HCT116 (cell line): Measurements from ENCODE around the gene GP2. TPM values are rescaled to one million over a fixed set of nuclear protein-coding genes. Genes with fewer than 3 reads are reported as not detected.

ENCODE experiments used
- ATAC-seq: fragments of 200-7000 bp; cut with Tn5 transposase; 2 replicates; pipeline ENCODE4 v1.9.1; 2020; ENCODE audit warnings: mild to moderate bottlenecking, moderate library complexity
- BruUV-seq: library from RNA; stranded (reverse); fragments of 400-500 nt; replicated peaks from 2 replicates; lab custom pipeline; 2021; lab: Mats Ljungman, UMichigan
- CTCF ChIA-PET: fragments of 300-600 bp; sonication (Branson Sonifier 250); formaldehyde crosslinking; loops from one replicate; lab custom pipeline; 2021; ENCODE audit warnings: antibody characterized with exemption; lab: Charles Lee
- POLR2A ChIA-PET: fragments of 300-600, 350-600 bp; sonication (Branson Sonifier 250); formaldehyde crosslinking; loops from one replicate; lab custom pipeline; 2021; ENCODE audit warnings: antibody characterized with exemption; lab: Charles Lee
- RAD21 ChIA-PET, 2 experiments: fragments of 300-600 bp; sonication (Branson Sonifier 250); formaldehyde crosslinking; loops; one replicate each; lab custom pipeline; 2023; ENCODE audit warnings: low total read pairs in 2 of 2; ENCODE audit not compliant: uncharacterized antibody in 2 of 2, unreplicated experiment in 2 of 2, low non-redundant PET in 1 of 2; lab: Charles Lee
- DNase-seq: peaks from one replicate; pipeline ENCODE4 v3.0.0-alpha.2; 2010; ENCODE audit warnings: low read depth, low spot score
- H2AFZ ChIP-seq: fragments of 200-600 bp; shearing (Covaris generic), sonication (generic); 2 replicates; pipeline ENCODE4 v1.6.1; 2017; ENCODE audit warnings: low read depth, mixed run types, mixed read lengths, antibody characterized with exemption, low read length; ENCODE audit not compliant: poor library complexity, severe bottlenecking
- H3K27ac ChIP-seq: 2 replicates; pipeline ENCODE4 v1.5.1; 2012; ENCODE audit warnings: low read depth, low read length
- H3K27me3 ChIP-seq: fragments of 200-600 bp; sonication (generic); 2 replicates; pipeline ENCODE4 v1.6.1; 2016; ENCODE audit warnings: mixed run types, low read length, mixed read lengths; ENCODE audit not compliant: insufficient read depth
- H3K36me3 ChIP-seq, 2 experiments: fragments of 200-500 bp in 1 of 2; fragments of 200-600 bp in 1 of 2; sonication (Bioruptor generic) in 1 of 2; sonication (generic) in 1 of 2; 2 replicates each; pipeline versions ENCODE4 v1.5.1 to v1.6.1; 2014 to 2016; ENCODE audit warnings: low read length in 2 of 2, inconsistent platforms in 1 of 2, mixed read lengths in 1 of 2, mixed run types in 1 of 2; ENCODE audit not compliant: insufficient read depth in 2 of 2, control insufficient read depth in 1 of 2
- H3K4me1 ChIP-seq, 2 experiments: fragments of 200-600 bp in 1 of 2; sonication (generic) in 1 of 2; 2 replicates each; pipeline versions ENCODE4 v1.5.1 to v1.6.1; 2012 to 2017; ENCODE audit warnings: low read length in 2 of 2, inconsistent platforms in 1 of 2, mild to moderate bottlenecking in 1 of 2, mixed read lengths in 1 of 2, mixed run types in 1 of 2, moderate library complexity in 1 of 2; ENCODE audit not compliant: insufficient read depth in 2 of 2, control insufficient read depth in 1 of 2
- H3K4me2 ChIP-seq: fragments of 200-600 bp; sonication (generic); 2 replicates; pipeline ENCODE4 v1.6.1; 2017; ENCODE audit warnings: mixed run types, low read length, mixed read lengths
- H3K4me3 ChIP-seq, 2 experiments: fragments of 200-600 bp in 1 of 2; sonication (generic) in 1 of 2; replicated peaks in 1 of 2; 2 replicates each; pipeline ENCODE4 v1.5.1; 2011 to 2016; ENCODE audit warnings: low read length in 2 of 2, control low read depth in 1 of 2, low read depth in 1 of 2, mild to moderate bottlenecking in 1 of 2, mixed read lengths in 1 of 2, mixed run types in 1 of 2
- H3K79me2 ChIP-seq: fragments of 200-600 bp; sonication (generic); 2 replicates; pipeline ENCODE4 v1.6.1; 2017; ENCODE audit warnings: mild to moderate bottlenecking, mixed run types, low read length, moderate library complexity, mixed read lengths; ENCODE audit not compliant: insufficient read depth
- H3K9ac ChIP-seq: fragments of 200-600 bp; sonication (generic); 2 replicates; pipeline ENCODE4 v1.6.1; 2016; ENCODE audit warnings: low read length, mixed read lengths
- H3K9me2 ChIP-seq: fragments of 200-600 bp; sonication (generic), shearing (Covaris generic); 2 replicates; pipeline ENCODE4 v1.6.1; 2017; ENCODE audit warnings: mixed run types, mild to moderate bottlenecking, moderate library complexity; ENCODE audit not compliant: insufficient read depth
- H3K9me3 ChIP-seq, 2 experiments: fragments of 200-500 bp in 1 of 2; fragments of 200-600 bp in 1 of 2; sonication (Bioruptor generic) in 1 of 2; sonication (generic) in 1 of 2; 2 replicates each; pipeline ENCODE4 v1.6.1; 2014 to 2017; ENCODE audit warnings: low read length in 2 of 2, mixed read lengths in 2 of 2, inconsistent platforms in 1 of 2, low read depth in 1 of 2, mild to moderate bottlenecking in 1 of 2, mixed run types in 1 of 2, moderate library complexity in 1 of 2; ENCODE audit not compliant: control insufficient read depth in 1 of 2, insufficient read depth in 1 of 2
- H4K20me1 ChIP-seq: fragments of 200-600 bp; sonication (generic), shearing (Covaris generic); 2 replicates; pipeline ENCODE4 v1.6.1; 2017; ENCODE audit warnings: mixed run types, mild to moderate bottlenecking, moderate library complexity; ENCODE audit not compliant: insufficient read depth
- CBX3 ChIP-seq: IDR thresholded peaks from 2 replicates; pipeline ENCODE4 v1.6.1; 2012; ENCODE audit warnings: low read depth
- EZH2 ChIP-seq: fragments of 200-600 bp; sonication (generic); IDR thresholded peaks from 2 replicates; pipeline ENCODE4 v1.6.1; 2017; ENCODE audit warnings: antibody characterized with exemption, mixed run types
- FOSL1 ChIP-seq: IDR thresholded peaks from 2 replicates; pipeline ENCODE4 v1.6.1; 2012; ENCODE audit warnings: low read depth
- SP1 ChIP-seq: IDR thresholded peaks from 2 replicates; pipeline ENCODE4 v1.6.1; 2012; ENCODE audit warnings: low read depth
- TCF7L2 ChIP-seq: IDR thresholded peaks from 2 replicates; pipeline ENCODE4 v1.7.0; 2011; ENCODE audit warnings: borderline replicate concordance, inconsistent platforms; ENCODE audit not compliant: insufficient read depth, insufficient read length; ENCODE audit errors: extremely low read depth
- YY1 ChIP-seq: IDR thresholded peaks from 2 replicates; pipeline ENCODE4 v1.6.1; 2011; ENCODE audit warnings: low read length, low read depth, moderate library complexity, mild to moderate bottlenecking; ENCODE audit not compliant: insufficient replicate concordance; ENCODE audit errors: extremely low read depth
- ZNF274 ChIP-seq: fragments of 200-500 bp; sonication (Bioruptor generic); IDR thresholded peaks from 2 replicates; pipeline ENCODE4 v1.6.1; 2014; ENCODE audit warnings: mild to moderate bottlenecking, low read depth, low read length, inconsistent platforms
- intact Hi-C: fragments of 100-400 bp; cut with micrococcal nuclease; formaldehyde crosslinking; loops from 2 replicates; pipeline ENCODE4 v1.10.0; 2022
- total RNA-seq: library from RNA; stranded (reverse); gene quantifications from one replicate; pipeline ENCODE4 v1.2.1, GENCODE V29; 2021; ENCODE audit not compliant: unreplicated experiment
- TF ChIP-seq, protein P1 (sequence below): IDR thresholded peaks from 2 replicates; pipeline ENCODE4 v1.6.1; 2012

The GP2 gene
- total RNA-seq, 1 experiment from 2014 or later = 8.7 TPM

DNA sequence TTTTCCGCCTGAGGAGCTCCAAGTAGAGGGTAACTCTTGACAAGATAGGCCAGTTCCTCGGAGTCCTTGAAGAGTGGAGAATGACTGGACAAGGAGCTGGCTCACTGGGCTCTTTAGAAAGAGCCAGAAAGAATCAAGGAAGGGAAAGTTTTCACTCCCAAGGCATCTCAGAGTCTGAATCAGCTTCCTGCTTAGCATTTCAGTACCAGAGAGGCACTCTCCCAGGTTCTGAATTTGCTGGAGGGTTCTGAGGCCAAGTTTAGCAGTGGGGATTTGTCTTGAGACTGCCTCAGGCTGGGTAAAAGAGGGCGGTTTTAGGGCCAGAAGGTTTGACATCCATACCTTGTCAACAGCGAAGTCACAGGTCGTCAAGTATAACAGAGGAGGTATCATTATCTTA is 25.5 kb downstream of the GP2 start:
- no peak overlapping the region for H3K9ac ChIP-seq
- no peaks in the 10 kb centered on the region for H3K79me2 ChIP-seq
- DNase-seq = no peak
- CTCF ChIA-PET = interaction anchor here (1.3 to 6.6 kb wide), 6 partner anchors 10 to 700 kb away, joined by 4 to 232 read pairs (median 24); no protein-coding TSS in a partner anchor
- no peak for TF ChIP-seq ZNF274
- TF ChIP-seq CBX3 = no peak
- TF ChIP-seq SP1 = no peak
- TF ChIP-seq EZH2 = no peak
- TF ChIP-seq YY1 = no peak
- no peak for TF ChIP-seq TCF7L2
- TF ChIP-seq FOSL1 = no peak
- TF ChIP-seq, protein P1, sequence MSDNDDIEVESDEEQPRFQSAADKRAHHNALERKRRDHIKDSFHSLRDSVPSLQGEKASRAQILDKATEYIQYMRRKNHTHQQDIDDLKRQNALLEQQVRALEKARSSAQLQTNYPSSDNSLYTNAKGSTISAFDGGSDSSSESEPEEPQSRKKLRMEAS = no peak
- TF ChIP-seq, all 23 proteins: peak for 0
- Histone ChIP-seq H3K27ac (no peak overlapping the region), H4K20me1 (no peaks in the 10 kb centered on the region), H3K4me3 (no peak overlapping the region), H3K9me3 (no peaks in the 10 kb centered on the region), H3K4me2 (no peak overlapping the region), H3K4me1 (no peaks in the 10 kb centered on the region), H3K27me3 (peaks cover 45% of the 10 kb centered on the region), H3K9me2 (no peaks in the 10 kb centered on the region), H2AFZ (no peak overlapping the region), H3K36me3 (no peaks in the 10 kb centered on the region)
- BruUV-seq = no TSS peak
- ChIA-PET RAD21 (interaction anchor here (0.5 to 2.3 kb wide), 3 partner anchors 100 to 395 kb away, joined by 4 to 28 read pairs (median 4); no protein-coding TSS in a partner anchor), POLR2A (no interaction called here)
- intact Hi-C loops = loop anchor here (2.0 to 10.0 kb wide), 4 partner anchors 81 to 697 kb away; no protein-coding TSS in a partner anchor
- ATAC-seq = no peak
